AG04450 (cell line): Measurements from ENCODE around the gene POU2AF1. TPM values are rescaled to one million over a fixed set of nuclear protein-coding genes. Genes with fewer than 3 reads are reported as not detected.

Source experiments
- CTCF ChIA-PET: fragments of 300-600, 350-600 bp; formaldehyde crosslinking; extraction: SDS; loops from one replicate; lab custom pipeline; 2022; ENCODE audit warnings: antibody characterized with exemption, inconsistent platforms; lab: Charles Lee
- POLR2A ChIA-PET: fragments of 350-600 bp; formaldehyde crosslinking; extraction: SDS; loops from one replicate; lab custom pipeline; 2021; ENCODE audit warnings: antibody characterized with exemption, inconsistent platforms; lab: Yijun Ruan, JAX
- DNase-seq: peaks from one replicate; pipeline ENCODE4 v3.0.0-alpha.2; 2011; ENCODE audit warnings: low read depth, low spot score
- H3K27ac ChIP-seq: one replicate; pipeline ENCODE4 v1.5.1; 2012; ENCODE audit warnings: low read depth, low read length, control low read depth
- H3K27me3 ChIP-seq: one replicate; pipeline ENCODE4 v1.6.0; 2012; ENCODE audit warnings: low read length; ENCODE audit not compliant: control insufficient read depth, insufficient read depth
- H3K4me3 ChIP-seq: 2 replicates; pipeline ENCODE4 v1.5.1; 2011; ENCODE audit warnings: mild to moderate bottlenecking, low read depth, low read length, control low read depth
- H3K9me3 ChIP-seq: 2 replicates; pipeline ENCODE4 v1.5.1; 2012; ENCODE audit warnings: low read length; ENCODE audit not compliant: control insufficient read depth, insufficient read depth
- polyA plus RNA-seq: library from polyadenylated mRNA; depleted of rRNA; stranded (reverse); fragments of >200 nt; gene quantifications from 2 replicates; pipeline ENCODE4 v1.2.3, GENCODE V29; 2011
- TF ChIP-seq, protein P1 (sequence below): IDR thresholded peaks from 2 replicates; pipeline ENCODE4 v1.5.1; 2011; ENCODE audit warnings: low read depth, low read length, control low read depth, inconsistent platforms

POU2AF1 gene
- polyA plus RNA-seq, 1 experiment = not detected

DNA sequence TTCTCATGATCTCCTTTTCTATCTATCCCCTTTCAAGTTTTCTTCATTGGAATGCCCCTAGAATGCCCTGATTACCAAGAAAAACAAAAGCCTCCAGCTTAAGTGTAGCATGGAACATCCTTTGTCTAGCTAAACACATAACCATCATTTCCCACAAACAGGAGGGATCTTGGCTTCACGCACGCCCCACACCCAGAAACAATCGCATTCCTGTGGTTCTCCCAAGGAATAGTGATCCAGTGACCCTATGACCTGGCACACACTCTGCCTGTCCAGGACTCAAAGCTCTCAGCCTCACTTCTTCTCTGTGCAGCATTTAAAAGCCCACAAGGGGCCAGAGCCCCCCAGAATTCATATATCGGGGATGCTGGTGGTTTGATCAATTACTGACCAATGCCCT is 9.3 kb upstream of the POU2AF1 start:
- no peak overlapping the region for H3K27ac ChIP-seq
- CTCF ChIA-PET = interaction anchor here (0.8 kb wide), 1 partner anchor 34 kb away, joined by 4 read pairs; no protein-coding TSS in a partner anchor
- peaks cover 7% of the 10 kb centered on the region for H3K27me3 ChIP-seq
- no peaks in the 10 kb centered on the region for H3K9me3 ChIP-seq
- H3K4me3 ChIP-seq = no peak overlapping the region
- POLR2A ChIA-PET = no interaction called here
- no peak for DNase-seq
- TF ChIP-seq, protein P1, sequence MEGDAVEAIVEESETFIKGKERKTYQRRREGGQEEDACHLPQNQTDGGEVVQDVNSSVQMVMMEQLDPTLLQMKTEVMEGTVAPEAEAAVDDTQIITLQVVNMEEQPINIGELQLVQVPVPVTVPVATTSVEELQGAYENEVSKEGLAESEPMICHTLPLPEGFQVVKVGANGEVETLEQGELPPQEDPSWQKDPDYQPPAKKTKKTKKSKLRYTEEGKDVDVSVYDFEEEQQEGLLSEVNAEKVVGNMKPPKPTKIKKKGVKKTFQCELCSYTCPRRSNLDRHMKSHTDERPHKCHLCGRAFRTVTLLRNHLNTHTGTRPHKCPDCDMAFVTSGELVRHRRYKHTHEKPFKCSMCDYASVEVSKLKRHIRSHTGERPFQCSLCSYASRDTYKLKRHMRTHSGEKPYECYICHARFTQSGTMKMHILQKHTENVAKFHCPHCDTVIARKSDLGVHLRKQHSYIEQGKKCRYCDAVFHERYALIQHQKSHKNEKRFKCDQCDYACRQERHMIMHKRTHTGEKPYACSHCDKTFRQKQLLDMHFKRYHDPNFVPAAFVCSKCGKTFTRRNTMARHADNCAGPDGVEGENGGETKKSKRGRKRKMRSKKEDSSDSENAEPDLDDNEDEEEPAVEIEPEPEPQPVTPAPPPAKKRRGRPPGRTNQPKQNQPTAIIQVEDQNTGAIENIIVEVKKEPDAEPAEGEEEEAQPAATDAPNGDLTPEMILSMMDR = no peak

DNA sequence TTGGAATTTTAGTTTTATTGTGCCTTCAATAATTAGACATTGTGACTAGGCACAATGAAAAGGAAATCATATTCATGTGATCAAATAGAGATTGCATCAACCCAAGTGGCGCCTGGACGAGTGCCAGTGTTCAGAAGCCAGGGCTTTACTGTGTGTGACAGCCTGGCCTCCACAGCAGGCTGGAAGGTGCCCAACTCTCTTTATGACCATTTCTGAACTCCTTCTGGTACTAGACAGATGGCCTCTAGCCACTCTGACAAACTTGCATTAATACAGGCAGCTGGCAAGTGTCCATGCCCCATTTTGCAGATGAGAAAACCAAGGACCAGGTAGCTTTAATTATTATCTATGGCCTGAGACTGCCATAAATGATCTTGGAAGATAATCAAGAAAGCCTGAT is 8.3 kb upstream of the POU2AF1 start:
- CTCF ChIA-PET = interaction anchor here (0.6 kb wide), 1 partner anchor 924 kb away, joined by 3 read pairs; no protein-coding TSS in a partner anchor

DNA sequence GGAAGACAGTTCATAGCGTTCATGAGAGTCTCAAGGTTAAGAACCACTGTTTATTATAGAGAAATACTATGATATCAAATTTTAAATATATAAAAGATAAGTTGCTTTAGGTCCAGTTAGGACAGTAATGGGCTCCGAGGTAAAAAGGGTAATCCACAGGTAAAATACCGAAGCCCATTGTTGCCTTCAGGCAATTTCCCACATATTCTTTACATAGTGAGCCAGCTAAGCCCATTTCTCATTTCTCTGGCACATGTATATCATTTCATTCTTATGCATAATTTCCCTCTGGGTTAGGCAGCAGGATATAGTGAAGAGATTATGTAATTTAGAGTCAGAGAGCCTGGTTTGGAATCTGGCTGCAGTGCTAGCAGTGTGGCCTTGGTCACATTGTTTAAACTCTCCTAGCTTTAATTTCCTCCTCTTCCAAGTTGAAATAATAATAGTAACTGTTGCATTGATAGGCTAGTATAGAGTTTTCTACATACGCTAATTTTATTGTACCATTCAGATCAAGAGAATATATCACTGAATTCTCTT is 7.6 kb upstream of the POU2AF1 start:
- Histone ChIP-seq H3K27ac (no peak overlapping the region), H3K27me3 (peaks cover 7% of the 10 kb centered on the region), H3K4me3 (no peak overlapping the region), H3K9me3 (no peaks in the 10 kb centered on the region)
- TF ChIP-seq, protein P1 = no peak
- POLR2A ChIA-PET = no interaction called here
- no peak for DNase-seq
- CTCF ChIA-PET = no interaction called here

More for the DNA sequence above, 8.3 kb upstream of the POU2AF1 start:
- POLR2A ChIA-PET = no interaction called here
- no peak overlapping the region for H3K27ac ChIP-seq
- TF ChIP-seq, protein P1 = no peak
- no peaks in the 10 kb centered on the region for H3K9me3 ChIP-seq
- no peak for DNase-seq
- no peak overlapping the region for H3K4me3 ChIP-seq
- peaks cover 7% of the 10 kb centered on the region for H3K27me3 ChIP-seq

DNA sequence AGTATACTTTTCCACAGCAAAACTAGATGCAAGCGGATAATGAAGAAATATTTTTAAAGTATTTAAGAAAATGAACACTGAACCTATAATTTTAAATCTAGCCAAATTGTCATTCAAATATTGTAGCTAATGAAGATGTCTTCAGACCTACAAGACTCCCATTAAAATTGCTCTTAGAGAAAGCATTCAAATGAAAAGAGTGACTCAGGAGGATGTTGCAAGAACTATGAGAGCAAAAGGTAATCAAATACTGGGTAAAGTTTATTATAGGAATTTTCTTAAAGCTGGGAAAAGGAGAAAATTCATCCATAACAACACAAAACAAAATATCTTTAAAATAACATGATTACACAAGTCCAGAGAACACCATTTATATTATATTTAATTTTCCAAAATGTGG is 5.4 kb upstream of the POU2AF1 start:
- peaks cover 5% of the 10 kb centered on the region for H3K27me3 ChIP-seq
- ChIA-PET POLR2A (no interaction called here), CTCF (no interaction called here)

DNA sequence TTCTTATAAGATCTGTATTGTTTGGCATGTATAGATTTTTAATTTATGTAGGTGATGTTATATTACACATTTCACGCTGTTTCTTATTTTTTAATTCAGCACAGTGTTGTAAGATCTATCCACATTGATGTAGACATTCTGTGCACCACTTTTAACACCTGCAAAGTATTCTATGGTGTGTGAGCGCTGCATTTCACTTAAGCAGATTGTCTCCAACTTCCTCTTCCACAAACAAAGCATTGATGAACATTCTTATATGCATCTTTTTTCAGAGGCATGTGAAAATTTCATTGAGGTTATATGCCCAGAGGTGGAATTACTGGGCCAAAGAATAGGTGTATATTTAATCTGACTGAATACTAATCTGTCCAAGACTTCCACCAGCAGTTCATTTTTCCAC is 3.4 kb upstream of the POU2AF1 start:
- no peak overlapping the region for H3K27ac ChIP-seq
- CTCF ChIA-PET = no interaction called here
- peaks cover 4% of the 10 kb centered on the region; the same call in 1 of the 2 replicates for H3K9me3 ChIP-seq
- DNase-seq = no peak
- peaks cover 3% of the 10 kb centered on the region for H3K27me3 ChIP-seq
- POLR2A ChIA-PET = no interaction called here
- H3K4me3 ChIP-seq = no peak overlapping the region
- TF ChIP-seq, protein P1 = no peak

More for the DNA sequence above, 5.4 kb upstream of the POU2AF1 start:
- Histone ChIP-seq H3K4me3 (no peak overlapping the region), H3K9me3 (peaks cover under 1% of the 10 kb centered on the region; the same call in 1 of the 2 replicates), H3K27ac (no peak overlapping the region)
- DNase-seq = no peak
- TF ChIP-seq, protein P1 = no peak
